ENCODE results near the gene B4GALNT1.

DNA sequence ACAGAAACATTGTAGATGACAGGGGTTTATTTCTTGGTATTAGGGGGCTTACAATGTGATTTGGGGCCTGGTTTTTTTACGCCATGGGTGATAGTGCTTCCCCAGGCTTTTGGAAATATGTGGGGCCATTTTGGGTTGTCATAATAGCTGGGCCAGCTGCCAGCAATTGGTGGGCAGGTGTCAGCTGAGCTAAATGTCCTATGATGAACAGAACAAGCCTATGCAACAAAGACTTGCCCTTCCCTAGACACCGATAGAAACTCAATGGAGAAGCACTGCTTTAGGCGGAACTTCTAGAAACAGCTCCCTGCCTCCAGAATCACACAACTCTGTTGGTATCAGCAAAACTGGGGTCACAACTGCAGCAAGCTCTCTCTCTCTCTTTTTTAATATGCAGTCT is 5.1 kb upstream of the B4GALNT1 start:
- TF ChIP-seq EP300 (IDR thresholded peaks at IDR 0.05) (no peak), CEBPB (IDR thresholded peaks at IDR 0.05) (no peak), CTCF (IDR thresholded peaks at IDR 0.05) (no peak), ESRRA (IDR thresholded peaks at IDR 0.05; ENCODE audit: borderline replicate concordance, low read length) (no peak), BHLHE40 (IDR thresholded peaks at IDR 0.05; ENCODE audit: low read depth, low read length) (no peak), HOXA7 (CRISPR knock-in tag; IDR thresholded peaks at IDR 0.05) (no peak), CHD4 (IDR thresholded peaks at IDR 0.05; ENCODE audit: borderline replicate concordance) (no peak), MYC (IDR thresholded peaks at IDR 0.05; ENCODE audit: borderline replicate concordance, low read length) (no peak)

Data from A549 (cell line).